Measurements from ENCODE around the gene SMAD4.

DNA sequence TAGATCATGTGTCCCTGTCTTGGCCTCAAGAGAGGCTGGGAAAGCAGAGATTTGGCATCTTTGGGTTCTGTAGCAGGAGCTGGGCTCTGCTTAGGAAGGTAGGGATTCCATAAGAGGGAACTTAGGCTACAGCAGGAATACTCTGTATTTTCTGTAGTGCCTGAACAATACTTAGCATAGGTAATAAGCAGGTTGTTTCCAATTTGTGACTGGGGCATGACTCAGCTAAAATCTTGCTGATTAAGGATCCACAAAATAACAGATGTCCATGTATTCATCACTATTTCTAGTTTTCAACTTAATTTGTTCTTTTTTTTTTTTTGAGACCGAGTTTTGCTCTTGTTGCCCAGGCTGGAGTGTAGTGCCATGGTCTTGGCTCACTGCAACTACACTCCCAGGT lies 68.5 kb downstream of the SMAD4 start:
- TF ChIP-seq, protein P1, sequence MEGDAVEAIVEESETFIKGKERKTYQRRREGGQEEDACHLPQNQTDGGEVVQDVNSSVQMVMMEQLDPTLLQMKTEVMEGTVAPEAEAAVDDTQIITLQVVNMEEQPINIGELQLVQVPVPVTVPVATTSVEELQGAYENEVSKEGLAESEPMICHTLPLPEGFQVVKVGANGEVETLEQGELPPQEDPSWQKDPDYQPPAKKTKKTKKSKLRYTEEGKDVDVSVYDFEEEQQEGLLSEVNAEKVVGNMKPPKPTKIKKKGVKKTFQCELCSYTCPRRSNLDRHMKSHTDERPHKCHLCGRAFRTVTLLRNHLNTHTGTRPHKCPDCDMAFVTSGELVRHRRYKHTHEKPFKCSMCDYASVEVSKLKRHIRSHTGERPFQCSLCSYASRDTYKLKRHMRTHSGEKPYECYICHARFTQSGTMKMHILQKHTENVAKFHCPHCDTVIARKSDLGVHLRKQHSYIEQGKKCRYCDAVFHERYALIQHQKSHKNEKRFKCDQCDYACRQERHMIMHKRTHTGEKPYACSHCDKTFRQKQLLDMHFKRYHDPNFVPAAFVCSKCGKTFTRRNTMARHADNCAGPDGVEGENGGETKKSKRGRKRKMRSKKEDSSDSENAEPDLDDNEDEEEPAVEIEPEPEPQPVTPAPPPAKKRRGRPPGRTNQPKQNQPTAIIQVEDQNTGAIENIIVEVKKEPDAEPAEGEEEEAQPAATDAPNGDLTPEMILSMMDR (IDR thresholded peaks at IDR 0.05) = no peak
- no peak for TF ChIP-seq POLR2A (IDR thresholded peaks at IDR 0.05)
